Renal cortical epithelial cell (primary cell): Measurements from ENCODE around the gene ENAH. TPM values are rescaled to one million over a fixed set of nuclear protein-coding genes. Genes with fewer than 3 reads are reported as not detected.

ENCODE experiments used
- DNase-seq: peaks from one replicate; pipeline ENCODE4 v3.0.0-alpha.2; 2011; ENCODE audit warnings: low read depth
- total RNA-seq: library from RNA; depleted of rRNA; stranded (reverse); fragments of >200 nt; gene quantifications from 2 replicates; pipeline ENCODE4 v1.2.3, GENCODE V29; 2014

ENAH gene
- total RNA-seq, 1 donor from 2014 or later: 205 TPM

DNA sequence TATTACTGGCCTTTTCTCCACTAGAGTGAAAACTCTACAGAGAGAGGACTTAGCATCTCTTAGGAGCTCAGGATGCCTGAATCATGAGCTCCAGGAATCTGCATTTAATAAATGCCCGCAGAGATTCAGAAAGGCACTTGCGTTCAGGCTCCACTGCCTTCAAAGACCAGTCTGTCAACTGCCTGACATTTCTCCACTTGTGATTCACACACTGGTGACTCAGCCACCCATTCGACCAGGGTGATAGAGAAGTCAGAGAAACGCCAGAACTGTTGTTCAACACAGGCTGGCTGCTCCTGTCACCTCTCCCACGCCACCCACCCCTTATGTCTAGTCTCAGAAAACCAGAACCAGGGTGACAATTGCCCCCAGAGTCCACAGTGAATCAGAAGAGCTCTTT is 198.2 kb downstream of the ENAH start:
- peak; percentile 99 for DNase-seq

DNA sequence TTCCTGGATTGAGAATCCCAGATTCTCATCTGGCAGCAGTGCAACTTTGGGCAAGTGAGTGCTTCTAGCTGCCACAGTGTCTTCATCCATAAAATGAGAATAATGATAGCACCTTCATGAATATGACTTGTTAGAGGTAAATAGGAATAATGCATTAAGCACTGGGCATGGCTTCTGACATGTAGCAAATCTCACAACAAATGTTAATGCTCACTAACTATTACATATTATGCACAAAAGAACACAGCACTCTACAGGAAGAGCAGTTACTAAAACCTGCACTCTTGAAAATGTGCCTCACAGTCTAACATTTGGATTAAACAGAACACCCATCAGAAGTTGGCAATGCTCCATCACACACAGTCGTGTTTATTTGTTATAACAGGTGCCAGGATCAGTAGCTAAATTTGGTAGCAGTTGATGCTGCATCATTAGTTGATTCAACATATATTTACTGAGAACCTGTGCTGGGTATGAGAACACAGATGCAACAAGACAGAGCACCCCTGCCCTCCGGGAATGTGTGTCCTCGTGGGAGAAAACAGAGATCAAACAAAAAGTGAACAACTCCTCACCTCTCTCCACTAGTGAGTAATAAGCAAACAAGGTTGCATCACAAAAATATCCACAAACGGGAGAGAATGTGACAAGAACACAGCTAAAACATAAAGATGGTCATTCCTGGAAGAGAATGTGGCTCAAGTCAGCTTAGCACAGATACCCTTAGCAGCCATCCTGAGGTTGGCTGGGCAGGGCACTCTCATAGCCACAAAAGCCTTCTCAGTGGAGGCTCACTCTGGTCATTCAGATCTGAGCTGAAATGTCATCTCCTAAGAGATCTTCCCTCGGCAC is 198.9 kb downstream of the ENAH start:
- peak; percentile 96 for DNase-seq

DNA sequence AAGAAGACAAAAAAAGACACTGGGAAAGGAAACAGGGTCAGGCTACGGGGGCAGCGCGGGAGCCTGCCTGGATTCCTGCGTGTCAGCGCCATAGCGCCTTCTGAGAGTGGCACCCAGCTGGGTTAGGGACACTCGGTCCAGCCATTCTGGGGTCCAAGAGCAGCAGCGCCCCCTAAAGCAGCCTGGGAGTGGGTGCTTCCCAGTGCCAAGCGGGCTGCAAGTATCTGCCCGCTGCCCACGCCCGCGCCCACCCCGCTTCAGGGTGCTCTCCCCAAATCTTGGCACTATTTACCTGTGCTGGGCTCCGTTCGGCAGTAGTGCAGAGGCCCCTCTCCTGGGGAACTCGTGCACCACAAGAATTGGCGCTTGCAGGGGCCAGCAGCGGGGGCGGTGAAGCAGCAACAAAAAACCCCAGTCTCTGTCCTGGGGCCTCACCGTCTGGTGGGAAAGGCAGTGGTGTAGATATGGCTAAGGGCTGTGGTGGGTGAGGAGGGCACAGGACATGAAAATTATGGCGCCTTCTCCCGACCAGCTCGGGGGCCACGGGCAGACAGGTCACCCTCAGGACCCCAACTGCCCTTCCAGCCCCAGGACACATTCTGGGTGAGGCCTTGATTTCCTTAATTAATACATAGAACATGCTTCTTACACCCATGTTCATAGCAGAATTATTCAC is 200.9 kb downstream of the ENAH start:
- DNase-seq: no peak

DNA sequence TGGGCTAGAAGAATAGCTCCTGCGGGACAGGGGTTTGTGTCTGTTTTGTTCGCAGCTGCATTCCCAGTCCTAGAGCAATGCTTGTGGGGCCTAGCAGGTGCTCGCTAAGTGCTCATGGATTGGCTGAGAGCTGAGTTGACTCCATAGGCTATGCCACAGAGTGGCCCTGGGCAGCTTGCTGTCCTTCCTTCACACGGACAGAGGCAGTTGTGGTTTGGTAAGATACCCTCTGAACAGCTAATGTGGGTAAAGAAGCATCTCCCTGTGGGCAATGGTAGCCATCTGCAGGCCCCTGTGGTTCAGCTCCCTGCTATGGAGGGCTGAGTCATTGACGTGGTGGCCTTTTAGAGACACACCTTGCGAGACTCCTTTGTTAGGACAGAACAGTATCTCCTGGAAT is 201.6 kb downstream of the ENAH start:
- DNase-seq: peak; percentile 49

DNA sequence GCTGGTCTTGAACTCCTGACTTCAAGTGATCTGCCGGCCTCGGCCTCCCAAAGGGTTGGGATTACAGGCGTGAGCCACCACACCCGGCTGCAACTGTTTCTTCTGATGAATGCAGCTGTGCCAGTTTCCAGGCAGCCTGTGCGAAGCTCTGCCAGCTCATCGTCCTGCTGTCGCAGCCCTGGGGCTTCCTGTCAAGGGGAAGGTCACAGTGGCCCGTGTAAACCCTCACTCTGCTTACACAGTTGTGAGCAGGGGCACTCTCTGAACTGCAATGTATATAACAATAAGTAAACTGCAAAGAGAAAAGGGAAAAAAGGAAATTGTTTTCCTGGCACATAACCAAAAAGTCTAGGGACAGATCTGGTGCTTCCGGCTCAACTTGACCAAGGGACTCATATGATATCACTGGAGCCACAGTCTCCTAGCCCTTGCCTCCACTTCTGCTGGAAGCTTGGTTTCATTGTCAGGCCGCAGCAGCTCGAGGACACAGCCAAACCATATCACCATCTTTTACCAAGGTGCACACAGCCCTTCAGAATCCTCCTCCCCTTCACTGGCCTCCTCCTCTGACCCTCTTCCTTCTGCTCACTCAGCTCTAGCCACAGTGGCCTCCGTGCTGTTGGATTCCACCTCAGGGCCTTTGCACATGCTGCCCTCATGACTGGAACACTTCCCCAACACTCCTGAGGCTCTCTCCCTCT is 202.3 kb downstream of the ENAH start:
- no peak for DNase-seq

DNA sequence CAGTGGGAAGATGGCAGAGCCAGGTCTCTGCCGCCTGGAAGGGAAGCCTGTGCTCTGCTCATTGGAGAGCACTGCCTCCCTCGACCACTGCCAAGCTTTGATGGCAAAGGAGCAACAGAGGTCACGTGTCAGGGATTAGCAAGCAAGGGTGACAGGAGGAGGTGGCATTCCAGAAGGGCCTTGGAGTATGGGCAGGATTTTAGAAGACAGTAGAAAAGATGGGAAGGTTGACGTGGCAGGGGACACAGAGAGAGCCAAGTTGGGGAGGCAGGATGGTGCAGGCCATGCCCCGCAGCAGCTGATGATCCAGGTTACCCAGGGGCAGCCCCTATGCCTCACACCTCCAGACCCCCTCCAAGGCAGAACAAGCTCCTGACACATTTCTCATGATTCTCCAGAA is 203.1 kb downstream of the ENAH start:
- DNase-seq: no peak

DNA sequence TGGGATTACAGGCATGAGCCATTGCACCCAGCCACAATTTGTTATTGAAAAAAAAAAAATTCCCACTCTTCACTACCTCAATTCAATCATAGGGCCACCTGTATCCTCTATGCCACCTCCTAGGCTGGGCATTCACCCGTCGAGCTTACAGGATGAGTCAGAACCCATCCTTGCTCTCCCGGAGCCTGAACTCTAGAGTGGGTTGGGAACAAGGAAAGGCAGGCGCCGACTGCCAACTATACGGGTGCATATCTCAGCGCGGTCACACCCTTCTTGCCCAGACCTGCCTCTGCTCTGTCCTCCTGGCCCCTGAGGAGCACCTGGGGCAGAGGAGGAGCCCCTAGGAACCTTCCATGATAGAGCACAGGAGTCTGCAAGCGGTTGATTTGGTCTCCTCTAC is 203.7 kb downstream of the ENAH start:
- DNase-seq: peak; percentile 95

DNA sequence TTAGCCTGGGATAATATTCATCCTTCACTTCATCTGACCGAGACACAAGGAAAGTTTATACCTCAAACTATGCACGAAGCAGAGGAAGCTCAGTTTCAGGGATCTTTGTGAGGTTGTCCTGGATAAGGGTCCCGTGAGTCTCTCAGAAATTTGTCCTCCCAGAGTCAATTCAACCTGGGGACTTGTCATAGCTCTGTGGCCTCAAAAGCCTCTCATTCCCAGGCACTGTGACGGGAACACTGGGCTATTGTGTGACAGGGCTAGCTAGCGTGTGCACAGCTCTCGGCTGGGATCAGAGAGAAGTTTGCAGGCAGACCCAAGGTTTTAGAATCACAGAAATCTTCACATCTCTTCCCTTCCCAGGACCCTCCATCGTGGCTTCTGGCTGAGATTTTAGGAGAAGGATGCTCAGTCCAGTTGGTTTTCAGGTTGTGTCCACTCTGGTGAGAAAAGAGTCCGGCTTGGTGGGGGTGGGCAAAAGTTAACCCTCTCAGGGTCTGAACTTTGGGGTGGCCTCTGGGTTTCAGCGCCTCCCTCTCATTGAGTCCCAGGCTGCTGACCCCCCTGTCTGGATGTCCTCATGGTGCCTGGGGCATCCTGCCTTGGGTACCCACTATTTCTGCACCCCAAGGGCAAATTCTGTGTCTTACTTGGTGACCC is 204.6 kb downstream of the ENAH start:
- DNase-seq: no peak

DNA sequence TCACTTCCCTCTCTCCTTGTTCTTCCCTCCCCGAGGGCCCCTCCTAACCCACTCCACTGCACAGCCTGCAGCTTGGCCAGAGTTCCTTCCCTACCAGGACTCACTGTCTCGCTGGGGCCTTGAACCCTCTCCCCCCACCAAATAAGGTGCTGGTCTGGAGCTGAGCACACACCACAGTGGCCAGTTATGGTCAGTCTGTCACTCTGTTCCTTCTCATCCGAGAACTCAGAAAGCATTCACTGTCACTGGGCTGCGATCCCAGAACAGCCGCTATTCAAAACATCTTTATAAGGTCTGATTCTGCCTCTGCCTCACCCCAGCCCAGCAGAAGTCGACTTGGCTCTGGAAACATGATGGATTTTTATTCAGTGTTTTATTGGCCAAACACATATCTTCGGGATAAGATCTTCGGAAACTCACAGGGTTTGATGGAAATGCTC is 205.3 kb downstream of the ENAH start:
- no peak for DNase-seq

DNA sequence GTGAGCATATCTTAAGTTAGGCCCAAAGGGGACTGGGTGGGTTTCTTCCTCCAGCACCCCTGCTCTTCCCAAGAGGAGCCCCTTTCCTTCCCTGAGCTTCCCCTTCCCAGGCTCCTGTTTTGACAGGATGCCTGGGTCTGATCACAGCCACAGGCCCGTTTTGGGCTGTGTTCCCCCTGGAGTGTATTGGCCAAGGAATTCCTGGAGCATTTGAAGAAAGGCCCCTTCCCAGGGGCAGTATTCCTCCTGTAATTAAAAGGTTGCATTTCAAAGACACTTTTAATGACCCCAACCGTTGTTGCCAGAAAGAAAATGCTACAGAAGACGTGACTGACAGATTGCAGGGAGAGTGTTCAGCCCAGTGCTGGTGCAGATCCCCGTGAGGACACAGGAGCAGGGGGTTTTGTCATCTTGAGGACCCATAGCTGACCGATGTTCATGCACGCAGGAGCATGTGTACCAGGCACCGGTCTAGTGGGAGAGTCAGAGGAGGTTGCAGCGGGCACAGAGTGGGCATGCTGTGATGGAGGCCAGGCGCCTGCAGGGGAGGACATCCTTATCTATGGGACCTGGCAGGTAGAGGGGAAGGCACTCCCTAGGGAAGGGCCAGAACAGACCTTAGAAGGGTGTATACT is 205.8 kb downstream of the ENAH start:
- no peak for DNase-seq

DNA sequence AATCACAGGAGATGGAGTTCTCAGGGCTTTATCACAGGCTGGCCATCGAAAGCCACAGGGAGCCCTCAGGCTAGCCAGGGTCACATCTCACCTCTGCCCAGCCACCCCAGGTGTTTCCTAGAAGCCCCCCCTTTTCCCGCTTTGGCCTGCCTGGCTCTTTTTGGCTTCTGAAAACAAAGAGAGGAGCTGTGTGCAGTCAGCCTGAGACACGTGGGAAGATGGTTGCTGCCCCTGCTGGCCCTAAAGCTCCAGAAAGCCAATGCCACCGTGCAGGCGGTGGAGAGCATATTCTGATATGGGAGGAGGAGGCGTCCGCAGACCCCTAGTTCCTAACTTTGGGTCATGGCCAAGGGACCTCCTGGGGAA is 206.3 kb downstream of the ENAH start:
- no peak for DNase-seq

DNA sequence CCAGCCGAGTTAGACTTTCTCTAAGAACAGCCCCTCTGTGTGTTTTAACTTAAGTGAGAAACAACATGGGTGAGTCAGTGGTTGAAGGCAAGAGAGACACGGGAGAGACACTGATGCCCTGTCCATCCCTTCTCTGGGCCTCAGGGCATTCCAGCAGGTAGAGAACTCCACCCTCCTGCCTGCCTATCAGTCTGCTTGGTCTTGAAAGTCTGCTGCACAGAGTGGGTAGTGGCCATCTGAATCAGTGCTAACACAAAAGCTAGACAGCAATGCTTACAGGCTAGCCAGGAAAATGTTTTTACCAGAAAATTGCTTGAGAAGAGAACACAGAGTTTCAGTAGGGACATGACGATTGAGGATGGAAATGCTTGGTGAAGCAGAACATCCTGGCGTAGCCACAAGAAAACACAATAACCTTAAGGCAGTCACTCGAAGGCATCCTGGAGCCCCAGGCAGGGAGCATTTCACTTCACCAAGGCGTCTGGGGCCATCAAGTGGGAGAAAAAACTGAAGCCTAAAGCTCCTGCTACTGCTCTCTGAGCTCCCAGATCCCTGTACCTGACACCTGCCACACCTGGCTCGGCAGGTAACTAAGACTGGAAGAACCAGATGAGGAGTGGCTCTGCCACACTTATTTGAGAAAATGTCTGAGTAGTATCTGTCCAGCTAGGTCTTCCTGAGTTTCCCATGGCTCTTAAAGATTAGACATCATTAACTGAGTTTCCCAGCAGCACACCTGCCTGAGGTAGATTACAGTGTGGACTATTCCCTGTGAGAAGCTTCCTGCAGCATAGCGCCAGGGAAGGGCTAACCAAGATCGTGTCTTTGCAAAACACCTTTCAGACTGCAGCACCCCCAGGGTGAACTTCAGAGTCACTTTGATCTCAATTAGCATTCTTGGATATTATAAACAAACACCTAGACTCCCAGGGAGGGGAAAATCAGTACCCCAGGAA is 207.0 kb downstream of the ENAH start:
- peak; percentile 99 for DNase-seq

DNA sequence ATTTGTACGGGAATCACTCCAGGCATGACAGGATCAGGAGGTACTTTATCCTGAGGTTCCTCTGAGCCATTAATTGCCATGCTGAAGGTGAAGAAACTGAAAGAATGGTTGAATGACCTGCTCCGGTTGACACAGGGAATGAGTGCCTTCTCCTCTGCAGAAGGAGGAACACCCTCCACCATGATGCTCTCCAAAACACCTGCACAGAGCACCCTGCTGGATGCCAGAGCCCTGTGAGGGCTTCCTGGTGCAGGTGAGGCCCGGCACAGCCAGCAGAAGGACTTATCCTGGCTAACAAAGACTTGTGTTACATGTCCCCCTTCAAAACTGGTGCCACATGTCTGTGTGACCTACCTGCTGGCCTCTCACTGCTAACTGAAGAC is 210.8 kb downstream of the ENAH start:
- no peak for DNase-seq

DNA sequence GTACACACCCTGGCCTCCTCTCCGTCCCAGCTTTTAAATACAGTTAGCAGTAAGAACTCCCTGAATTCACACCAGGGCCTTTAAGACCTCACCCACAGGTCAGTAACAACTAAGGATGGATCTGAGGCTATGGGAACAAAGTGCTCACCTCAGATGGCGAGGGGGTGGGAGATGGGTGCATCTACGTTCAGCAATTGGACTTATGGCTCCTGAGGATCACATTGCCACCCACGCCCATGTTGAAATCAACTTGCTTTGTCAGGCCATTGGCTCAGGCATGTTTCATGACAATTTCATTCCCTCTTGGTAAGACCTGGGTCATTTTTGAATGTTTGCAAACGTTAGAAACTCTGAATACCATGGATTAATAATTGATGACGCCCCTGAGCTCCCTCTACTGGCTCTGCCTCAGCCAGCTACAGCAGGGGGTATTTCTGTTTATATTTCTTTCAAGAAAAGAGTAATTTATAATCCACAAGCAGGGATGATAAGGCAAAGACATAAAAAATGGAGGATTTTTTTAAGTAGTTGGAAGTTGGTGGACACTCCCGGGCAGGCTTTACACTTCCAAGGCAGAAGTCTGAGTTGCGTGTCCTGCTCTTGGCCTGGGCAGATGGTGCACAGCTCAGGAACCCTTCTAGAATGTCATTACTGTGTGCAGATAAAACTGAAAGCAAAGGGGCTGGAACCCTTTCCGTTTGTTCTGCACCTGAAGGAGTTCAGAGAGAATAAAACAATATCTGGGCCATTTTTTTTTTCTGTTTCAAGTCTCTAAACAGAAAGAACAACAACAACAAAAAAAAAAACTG is 211.4 kb downstream of the ENAH start:
- peak; percentile 96 for DNase-seq

DNA sequence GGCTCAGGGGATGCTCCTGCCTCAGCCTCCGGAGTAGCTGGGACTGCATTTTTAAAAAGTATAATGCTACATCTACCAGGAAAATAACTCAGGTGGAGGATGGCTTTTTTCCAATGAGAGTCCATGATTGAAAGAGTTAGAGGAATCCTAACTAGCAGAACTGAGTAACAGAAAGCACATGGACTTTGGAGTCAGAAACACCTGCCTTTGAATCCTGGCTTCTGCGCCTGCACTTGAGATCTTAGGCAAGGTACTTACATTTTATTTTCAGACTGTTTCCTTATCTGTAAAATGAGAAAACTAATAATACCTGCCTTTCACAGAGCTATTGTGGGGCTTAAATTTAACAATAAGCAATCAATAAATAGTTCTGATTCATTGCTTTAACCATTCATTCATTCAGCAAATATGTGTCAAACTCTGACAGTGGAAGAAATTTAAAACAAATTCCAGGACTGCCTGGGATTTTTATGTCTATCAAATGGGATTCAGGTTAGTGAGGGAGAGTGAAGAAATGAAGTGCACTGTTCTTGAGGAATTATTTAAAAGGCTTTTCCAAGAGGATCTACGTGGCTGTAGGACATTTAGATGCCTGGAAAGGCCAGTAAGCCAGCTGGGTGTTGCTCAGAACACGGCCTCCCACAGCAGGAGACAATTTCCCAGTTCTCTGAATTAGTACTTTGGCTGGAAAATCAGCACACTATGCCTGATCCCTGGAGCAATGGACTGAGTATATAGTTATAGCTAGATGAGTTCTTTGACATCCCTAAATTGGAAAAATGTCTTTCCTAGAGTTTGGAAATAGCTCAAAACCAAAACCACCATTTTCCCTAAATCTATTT is 212.3 kb downstream of the ENAH start:
- DNase-seq: peak; percentile 59

DNA sequence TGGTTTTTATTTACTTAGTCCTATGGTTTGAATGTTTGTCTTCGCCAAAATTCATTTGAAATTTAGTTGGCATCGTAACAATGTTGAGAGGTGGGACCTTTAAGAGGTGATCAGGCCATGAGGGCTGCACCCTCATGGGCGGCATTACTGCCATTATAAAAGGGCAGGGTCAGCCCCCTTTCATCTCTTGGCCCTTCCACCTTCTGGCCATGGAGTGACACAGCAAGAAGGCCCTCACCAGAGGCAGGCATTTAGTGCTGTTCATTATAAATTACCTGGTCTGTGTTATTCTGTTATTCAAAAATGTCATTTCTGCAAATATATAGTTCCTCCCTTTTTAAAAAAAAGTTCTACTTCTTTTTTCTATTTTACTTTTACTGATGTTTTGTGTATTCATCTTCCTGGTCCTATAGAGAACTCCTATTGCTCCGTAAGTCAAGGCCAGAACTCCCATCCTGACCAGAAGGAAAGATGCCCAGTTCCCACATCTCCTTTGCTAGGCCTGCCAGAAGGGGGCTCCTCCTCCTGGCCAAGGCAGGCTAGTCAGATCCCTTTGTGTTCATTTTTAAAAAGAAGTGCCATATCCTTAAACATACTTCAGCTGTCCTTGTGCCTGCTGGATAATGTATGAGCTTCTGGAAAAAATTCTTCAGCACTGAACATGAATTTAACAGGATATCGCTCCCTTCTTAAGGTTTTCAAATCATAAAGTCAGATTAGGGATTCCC is 215.0 kb downstream of the ENAH start:
- no peak for DNase-seq
